Smooth muscle cell of bladder (primary cell): ENCODE data around the gene IDI1. TPM values are rescaled to one million over a fixed set of nuclear protein-coding genes. Genes with fewer than 3 reads are reported as not detected.

ENCODE experiments used
- total RNA-seq: library from RNA; depleted of rRNA; stranded (reverse); fragments of >200 nt; gene quantifications from 2 replicates; pipeline ENCODE4 v1.2.3, GENCODE V29; 2014

The IDI1 gene
- total RNA-seq, result 124 and 165 TPM in 2 replicates

GRCh38 chr10:1048732-1049424 lies at the start of gene IDI1:
Gene IDI1 (minus strand): TSS chr10:1049119. CDS start chr10:1049003, 116 bp downstream.

GRCh38 chr10:1056326-1057105 lies 7.6 kb upstream of the IDI1 start, which contains the start of gene WDR37:
Gene WDR37 (plus strand): TSS chr10:1056385. CDS start chr10:1072156, 15,771 bp downstream.

GRCh38 chr10:1025683-1026082 lies 23.2 kb downstream of the IDI1 start, which contains the start of gene IDI2:
Gene IDI2 (minus strand): TSS chr10:1025859. CDS start chr10:1024723, 1,136 bp downstream.

Other genes starting within 250 kb of the IDI1 start
- gene LARP4B, start 117.4 kb downstream of the IDI1 start, total RNA-seq, result 19.5 and 25.3 TPM in 2 replicates
- 34.0 and 46.1 TPM in 2 replicates for gene GTPBP4, start 60.7 kb downstream of the IDI1 start, total RNA-seq
- not detected in 2 replicates for gene IDI2, start 23.3 kb downstream of the IDI1 start, total RNA-seq
- 9.8 and 13.0 TPM in 2 replicates for gene WDR37, start 7.3 kb upstream of the IDI1 start, total RNA-seq